HEK293 (cell line): Measurements from ENCODE around the gene LAMTOR4.

Experiments
- CTCF ChIA-PET: fragments of 350-600 bp; formaldehyde crosslinking; extraction: SDS; loops from one replicate; lab custom pipeline; 2021; ENCODE audit warnings: antibody characterized with exemption; lab: Yijun Ruan, JAX
- POLR2A ChIA-PET: fragments of 300-600 bp; formaldehyde crosslinking; extraction: SDS; loops from one replicate; lab custom pipeline; 2020; ENCODE audit warnings: antibody characterized with exemption, inconsistent platforms; lab: Yijun Ruan, JAX
- H3K27ac ChIP-seq: fragments of 200-500 bp; sonication (Bioruptor generic); 2 replicates; pipeline ENCODE4 v1.5.1; 2014; ENCODE audit warnings: low read depth, low read length, control low read depth, inconsistent platforms; ENCODE audit errors: extremely low read depth
- H3K36me3 ChIP-seq, 2 experiments: fragments of 200-500 bp in 1 of 2; sonication (Bioruptor generic) in 1 of 2; 1 replicate in 1 of 2; 2 replicates in 1 of 2; pipeline ENCODE4 v1.5.1; 2014 to 2017; ENCODE audit warnings: inconsistent platforms in 2 of 2, low read length in 2 of 2; ENCODE audit not compliant: control insufficient read depth in 2 of 2, insufficient read depth in 1 of 2
- H3K4me1 ChIP-seq: fragments of 200-500 bp; sonication (Bioruptor generic); 2 replicates; pipeline ENCODE4 v1.5.1; 2014; ENCODE audit warnings: mild to moderate bottlenecking, low read length, inconsistent platforms; ENCODE audit not compliant: control insufficient read depth, insufficient read depth
- H3K4me3 ChIP-seq: 2 replicates; pipeline ENCODE4 v1.5.1; 2011; ENCODE audit warnings: low read depth, mild to moderate bottlenecking, control low read depth, low read length, moderate library complexity
- H3K9me3 ChIP-seq: fragments of 200-500 bp; sonication (Bioruptor generic); 2 replicates; pipeline ENCODE4 v1.5.1; 2014; ENCODE audit warnings: low read depth, low read length, inconsistent platforms; ENCODE audit not compliant: control insufficient read depth, insufficient read depth
- KLF1 ChIP-seq: fragments of 450-650 bp; formaldehyde crosslinking; IDR thresholded peaks from 2 replicates; pipeline ENCODE4 v1.5.1; 2016; ENCODE audit warnings: missing biosample characterization, missing genetic modification characterization
- KLF16 ChIP-seq: fragments of 450-650 bp; formaldehyde crosslinking; IDR thresholded peaks from 2 replicates; pipeline ENCODE4 v1.5.1; 2017; ENCODE audit warnings: missing biosample characterization, missing genetic modification characterization
- KLF8 ChIP-seq: fragments of 450-650 bp; formaldehyde crosslinking; IDR thresholded peaks from 2 replicates; pipeline ENCODE4 v1.5.1; 2016; ENCODE audit warnings: missing biosample characterization, missing genetic modification characterization
- SALL2 ChIP-seq: fragments of 450-650 bp; formaldehyde crosslinking; IDR thresholded peaks from 2 replicates; pipeline ENCODE4 v1.5.0; 2017; ENCODE audit warnings: missing biosample characterization, mild to moderate bottlenecking, missing genetic modification characterization, borderline replicate concordance
- SP7 ChIP-seq: fragments of 450-650 bp; formaldehyde crosslinking; IDR thresholded peaks from 2 replicates; pipeline ENCODE4 v1.5.1; 2016; ENCODE audit warnings: missing biosample characterization, missing genetic modification characterization
- YY1 ChIP-seq: fragments of 450-650 bp; formaldehyde crosslinking; IDR thresholded peaks from 2 replicates; pipeline ENCODE4 v1.5.1; 2018; ENCODE audit warnings: missing biosample characterization, missing genetic modification characterization
- YY2 ChIP-seq: fragments of 450-650 bp; formaldehyde crosslinking; IDR thresholded peaks from 2 replicates; pipeline ENCODE4 v1.5.1; 2016; ENCODE audit warnings: missing biosample characterization, missing genetic modification characterization
- ZBTB48 ChIP-seq: fragments of 450-650 bp; formaldehyde crosslinking; IDR thresholded peaks from 2 replicates; pipeline ENCODE4 v1.5.1; 2016; ENCODE audit warnings: missing biosample characterization, missing genetic modification characterization
- ZNF146 ChIP-seq: fragments of 450-650 bp; formaldehyde crosslinking; IDR thresholded peaks from 2 replicates; pipeline ENCODE4 v1.5.1; 2016; ENCODE audit warnings: missing biosample characterization, missing genetic modification characterization
- ZNF157 ChIP-seq: fragments of 450-650 bp; formaldehyde crosslinking; IDR thresholded peaks from 2 replicates; pipeline ENCODE4 v1.5.1; 2016; ENCODE audit warnings: missing biosample characterization, missing genetic modification characterization
- ZNF175 ChIP-seq: fragments of 450-650 bp; formaldehyde crosslinking; IDR thresholded peaks from 2 replicates; pipeline ENCODE4 v1.5.1; 2016; ENCODE audit warnings: missing biosample characterization, missing genetic modification characterization
- ZNF324 ChIP-seq: fragments of 450-650 bp; formaldehyde crosslinking; IDR thresholded peaks from 2 replicates; pipeline ENCODE4 v1.5.1; 2016; ENCODE audit warnings: missing biosample characterization, missing genetic modification characterization
- ZNF362 ChIP-seq: fragments of 450-650 bp; formaldehyde crosslinking; IDR thresholded peaks from 2 replicates; pipeline ENCODE4 v1.5.1; 2016; ENCODE audit warnings: missing biosample characterization, missing genetic modification characterization
- ZNF394 ChIP-seq: fragments of 450-650 bp; formaldehyde crosslinking; IDR thresholded peaks from 2 replicates; pipeline ENCODE4 v1.5.1; 2016; ENCODE audit warnings: missing biosample characterization, missing genetic modification characterization, mild to moderate bottlenecking, moderate library complexity, borderline replicate concordance
- ZNF398 ChIP-seq: fragments of 450-650 bp; formaldehyde crosslinking; IDR thresholded peaks from 2 replicates; pipeline ENCODE4 v1.5.1; 2017; ENCODE audit warnings: missing biosample characterization, missing genetic modification characterization
- ZNF404 ChIP-seq: fragments of 450-650 bp; formaldehyde crosslinking; IDR thresholded peaks from 2 replicates; pipeline ENCODE4 v1.5.1; 2017; ENCODE audit warnings: missing biosample characterization, missing genetic modification characterization
- ZNF521 ChIP-seq: fragments of 450-650 bp; formaldehyde crosslinking; IDR thresholded peaks from 2 replicates; pipeline ENCODE4 v1.5.1; 2017; ENCODE audit warnings: missing biosample characterization, mild to moderate bottlenecking, missing genetic modification characterization
- ZNF529 ChIP-seq: fragments of 450-650 bp; formaldehyde crosslinking; IDR thresholded peaks from 2 replicates; pipeline ENCODE4 v1.5.1; 2017; ENCODE audit warnings: missing genetic modification characterization, missing biosample characterization; ENCODE audit not compliant: insufficient replicate concordance
- ZNF610 ChIP-seq: fragments of 450-650 bp; formaldehyde crosslinking; IDR thresholded peaks from 2 replicates; pipeline ENCODE4 v1.5.1; 2016; ENCODE audit warnings: missing biosample characterization, missing genetic modification characterization, borderline replicate concordance
- ZNF626 ChIP-seq: fragments of 450-650 bp; sonication (Bioruptor Pico); formaldehyde crosslinking; IDR thresholded peaks from 2 replicates; pipeline ENCODE4 v1.5.1; 2018; ENCODE audit warnings: missing biosample characterization, missing genetic modification characterization, inconsistent platforms
- ZNF639 ChIP-seq: fragments of 450-650 bp; formaldehyde crosslinking; IDR thresholded peaks from 2 replicates; pipeline ENCODE4 v1.5.1; 2016; ENCODE audit warnings: missing biosample characterization, missing genetic modification characterization
- ZNF658 ChIP-seq: fragments of 450-650 bp; formaldehyde crosslinking; IDR thresholded peaks from 2 replicates; pipeline ENCODE4; 2016; ENCODE audit warnings: missing biosample characterization, missing genetic modification characterization
- ZNF777 ChIP-seq: fragments of 450-650 bp; formaldehyde crosslinking; IDR thresholded peaks from 2 replicates; pipeline ENCODE4 v1.5.1; 2017; ENCODE audit warnings: missing biosample characterization, missing genetic modification characterization, borderline replicate concordance
- TF ChIP-seq, protein P1 (sequence below): fragments of 450-650 bp; formaldehyde crosslinking; IDR thresholded peaks from 2 replicates; pipeline ENCODE4 v1.5.1; 2016; ENCODE audit warnings: missing biosample characterization, missing genetic modification characterization
- TF ChIP-seq, protein P2 (sequence below): fragments of 450-650 bp; formaldehyde crosslinking; conservative IDR thresholded peaks from 2 replicates; pipeline ENCODE4 v1.5.1; 2016; ENCODE audit warnings: low read depth, missing biosample characterization, missing genetic modification characterization

LAMTOR4 gene

GRCh38 chr7:100106633-100107032, 42.1 kb upstream of the LAMTOR4 start (continued):
- TF ChIP-seq, protein P1, sequence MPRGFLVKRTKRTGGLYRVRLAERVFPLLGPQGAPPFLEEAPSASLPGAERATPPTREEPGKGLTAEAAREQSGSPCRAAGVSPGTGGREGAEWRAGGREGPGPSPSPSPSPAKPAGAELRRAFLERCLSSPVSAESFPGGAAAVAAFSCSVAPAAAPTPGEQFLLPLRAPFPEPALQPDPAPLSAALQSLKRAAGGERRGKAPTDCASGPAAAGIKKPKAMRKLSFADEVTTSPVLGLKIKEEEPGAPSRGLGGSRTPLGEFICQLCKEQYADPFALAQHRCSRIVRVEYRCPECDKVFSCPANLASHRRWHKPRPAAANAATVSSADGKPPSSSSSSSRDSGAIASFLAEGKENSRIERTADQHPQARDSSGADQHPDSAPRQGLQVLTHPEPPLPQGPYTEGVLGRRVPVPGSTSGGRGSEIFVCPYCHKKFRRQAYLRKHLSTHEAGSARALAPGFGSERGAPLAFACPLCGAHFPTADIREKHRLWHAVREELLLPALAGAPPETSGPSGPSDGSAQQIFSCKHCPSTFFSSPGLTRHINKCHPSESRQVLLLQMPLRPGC (tag by site-specific recombination): no peak
- TF ChIP-seq KLF1 (no peak), SP7 (tag by site-specific recombination) (no peak), ZNF777 (tag by site-specific recombination) (no peak), KLF8 (no peak), ZNF626 (tag by site-specific recombination) (no peak), YY2 (tag by site-specific recombination) (no peak), SALL2 (tag by site-specific recombination) (no peak), KLF16 (tag by site-specific recombination) (no peak), ZNF362 (no peak), ZNF157 (tag by site-specific recombination) (no peak)

DNA sequence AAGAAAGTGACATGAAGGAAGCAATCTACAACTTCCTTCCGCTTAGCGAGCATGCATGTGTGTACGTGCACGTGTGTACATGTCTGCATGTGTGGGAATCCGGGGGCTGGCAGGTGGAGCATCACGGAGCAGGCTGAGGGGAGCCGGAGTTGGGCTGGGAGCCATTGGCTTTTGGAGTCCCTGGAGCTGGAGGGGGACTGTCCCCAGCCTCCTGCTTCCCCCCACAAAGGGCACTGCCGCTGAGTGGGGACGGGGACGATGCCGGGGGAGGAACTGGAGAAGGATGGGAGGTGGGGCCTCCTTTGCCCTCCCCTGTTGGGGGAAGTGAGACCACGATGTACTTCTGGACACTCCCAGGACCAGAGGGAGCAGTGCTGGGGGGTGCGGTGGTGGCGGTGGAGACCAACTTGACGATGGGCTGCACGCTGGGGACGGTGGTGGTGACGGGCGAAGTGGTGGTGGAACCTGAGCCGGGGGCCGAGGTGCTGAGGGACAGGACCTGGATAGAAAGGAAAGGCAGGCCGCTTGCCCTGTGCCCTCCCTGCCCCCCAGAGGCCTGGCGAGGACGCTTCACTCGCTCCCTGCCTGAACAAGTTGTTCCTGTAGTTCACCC, 41.5 kb upstream of the LAMTOR4 start:
- CTCF ChIA-PET: no interaction called here
- H3K9me3 ChIP-seq: no peaks in the 10 kb centered on the region
- no peak overlapping the region for H3K4me3 ChIP-seq
- peaks cover 21 to 75% of the 10 kb centered on the region in 2 experiments for H3K36me3 ChIP-seq
- H3K27ac ChIP-seq: no peak overlapping the region
- POLR2A ChIA-PET: no interaction called here
- no peaks in the 10 kb centered on the region for H3K4me1 ChIP-seq
- TF ChIP-seq KLF1 (no peak), YY2 (tag by site-specific recombination) (no peak), ZNF394 (tag by site-specific recombination) (no peak), ZBTB48 (tag by site-specific recombination) (no peak), ZNF610 (tag by site-specific recombination) (no peak), ZNF521 (tag by site-specific recombination) (no peak), ZNF146 (tag by site-specific recombination) (no peak), KLF8 (no peak), ZNF404 (tag by site-specific recombination) (no peak), YY1 (tag by site-specific recombination) (no peak), ZNF658 (tag by site-specific recombination) (no peak), ZNF398 (no peak), ZNF639 (no peak), ZNF175 (tag by site-specific recombination) (no peak), ZNF529 (tag by site-specific recombination) (no peak), ZNF324 (tag by site-specific recombination) (no peak)
- TF ChIP-seq, protein P2, sequence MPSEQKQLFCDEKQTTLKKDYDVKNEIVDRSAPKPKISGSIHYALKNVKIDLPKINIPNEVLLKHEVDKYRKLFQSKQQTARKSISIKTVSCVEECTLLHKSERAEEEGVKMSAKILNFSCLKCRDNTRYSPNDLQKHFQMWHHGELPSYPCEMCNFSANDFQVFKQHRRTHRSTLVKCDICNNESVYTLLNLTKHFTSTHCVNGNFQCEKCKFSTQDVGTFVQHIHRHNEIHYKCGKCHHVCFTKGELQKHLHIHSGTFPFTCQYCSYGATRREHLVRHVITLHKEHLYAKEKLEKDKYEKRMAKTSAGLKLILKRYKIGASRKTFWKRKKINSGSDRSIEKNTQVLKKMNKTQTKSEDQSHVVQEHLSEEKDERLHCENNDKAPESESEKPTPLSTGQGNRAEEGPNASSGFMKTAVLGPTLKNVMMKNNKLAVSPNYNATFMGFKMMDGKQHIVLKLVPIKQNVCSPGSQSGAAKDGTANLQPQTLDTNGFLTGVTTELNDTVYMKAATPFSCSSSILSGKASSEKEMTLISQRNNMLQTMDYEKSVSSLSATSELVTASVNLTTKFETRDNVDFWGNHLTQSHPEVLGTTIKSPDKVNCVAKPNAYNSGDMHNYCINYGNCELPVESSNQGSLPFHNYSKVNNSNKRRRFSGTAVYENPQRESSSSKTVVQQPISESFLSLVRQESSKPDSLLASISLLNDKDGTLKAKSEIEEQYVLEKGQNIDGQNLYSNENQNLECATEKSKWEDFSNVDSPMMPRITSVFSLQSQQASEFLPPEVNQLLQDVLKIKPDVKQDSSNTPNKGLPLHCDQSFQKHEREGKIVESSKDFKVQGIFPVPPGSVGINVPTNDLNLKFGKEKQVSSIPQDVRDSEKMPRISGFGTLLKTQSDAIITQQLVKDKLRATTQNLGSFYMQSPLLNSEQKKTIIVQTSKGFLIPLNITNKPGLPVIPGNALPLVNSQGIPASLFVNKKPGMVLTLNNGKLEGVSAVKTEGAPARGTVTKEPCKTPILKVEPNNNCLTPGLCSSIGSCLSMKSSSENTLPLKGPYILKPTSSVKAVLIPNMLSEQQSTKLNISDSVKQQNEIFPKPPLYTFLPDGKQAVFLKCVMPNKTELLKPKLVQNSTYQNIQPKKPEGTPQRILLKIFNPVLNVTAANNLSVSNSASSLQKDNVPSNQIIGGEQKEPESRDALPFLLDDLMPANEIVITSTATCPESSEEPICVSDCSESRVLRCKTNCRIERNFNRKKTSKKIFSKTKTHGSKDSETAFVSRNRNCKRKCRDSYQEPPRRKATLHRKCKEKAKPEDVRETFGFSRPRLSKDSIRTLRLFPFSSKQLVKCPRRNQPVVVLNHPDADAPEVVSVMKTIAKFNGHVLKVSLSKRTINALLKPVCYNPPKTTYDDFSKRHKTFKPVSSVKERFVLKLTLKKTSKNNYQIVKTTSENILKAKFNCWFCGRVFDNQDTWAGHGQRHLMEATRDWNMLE (tag by site-specific recombination): no peak
